ENCODE measurements around the gene ENC1.

- TF ChIP-seq, protein P1, sequence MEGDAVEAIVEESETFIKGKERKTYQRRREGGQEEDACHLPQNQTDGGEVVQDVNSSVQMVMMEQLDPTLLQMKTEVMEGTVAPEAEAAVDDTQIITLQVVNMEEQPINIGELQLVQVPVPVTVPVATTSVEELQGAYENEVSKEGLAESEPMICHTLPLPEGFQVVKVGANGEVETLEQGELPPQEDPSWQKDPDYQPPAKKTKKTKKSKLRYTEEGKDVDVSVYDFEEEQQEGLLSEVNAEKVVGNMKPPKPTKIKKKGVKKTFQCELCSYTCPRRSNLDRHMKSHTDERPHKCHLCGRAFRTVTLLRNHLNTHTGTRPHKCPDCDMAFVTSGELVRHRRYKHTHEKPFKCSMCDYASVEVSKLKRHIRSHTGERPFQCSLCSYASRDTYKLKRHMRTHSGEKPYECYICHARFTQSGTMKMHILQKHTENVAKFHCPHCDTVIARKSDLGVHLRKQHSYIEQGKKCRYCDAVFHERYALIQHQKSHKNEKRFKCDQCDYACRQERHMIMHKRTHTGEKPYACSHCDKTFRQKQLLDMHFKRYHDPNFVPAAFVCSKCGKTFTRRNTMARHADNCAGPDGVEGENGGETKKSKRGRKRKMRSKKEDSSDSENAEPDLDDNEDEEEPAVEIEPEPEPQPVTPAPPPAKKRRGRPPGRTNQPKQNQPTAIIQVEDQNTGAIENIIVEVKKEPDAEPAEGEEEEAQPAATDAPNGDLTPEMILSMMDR (conservative IDR thresholded peaks at IDR 0.05; ENCODE audit: low read length), result no peak
- TF ChIP-seq EZH2phosphoT487 (IDR thresholded peaks at IDR 0.05; ENCODE audit: borderline replicate concordance, low read depth, low read length), result no peak
These were observed 4.0 kb downstream of the ENC1 start for GRCh38 chr5:74636552-74636951.
